Omental fat pad (tissue), 4 donors: ENCODE measurements around the gene EXD1. TPM values are rescaled to one million over a fixed set of nuclear protein-coding genes. Genes with fewer than 3 reads are reported as not detected.

Experiments
- ATAC-seq: fragments of 150-250 bp; one replicate; pipeline ENCODE4 v1.9.1; 2016; ENCODE audit warnings: mild to moderate bottlenecking, moderate library complexity; ENCODE audit not compliant: low FRiP score
- DNase-seq: peaks from one replicate; pipeline ENCODE4 v3.0.0-alpha.2; 2019; ENCODE audit warnings: low spot score
- total RNA-seq, 4 donors: library from RNA; depleted of rRNA; stranded (reverse); fragments of >200 nt; gene quantifications; one replicate each; pipeline ENCODE4 v1.1.0, GENCODE V29; 2016
- TF ChIP-seq, protein P1 (sequence below), 3 donors: fragments of 450-650 bp; IDR thresholded peaks; one replicate each; pipeline ENCODE4 v1.5.1; 2016 to 2017; ENCODE audit warnings: antibody characterized with exemption in 3 of 3, mild to moderate bottlenecking in 3 of 3, moderate library complexity in 2 of 3

EXD1 gene
- total RNA-seq, 4 donors from 2014 or later = not detected

DNA sequence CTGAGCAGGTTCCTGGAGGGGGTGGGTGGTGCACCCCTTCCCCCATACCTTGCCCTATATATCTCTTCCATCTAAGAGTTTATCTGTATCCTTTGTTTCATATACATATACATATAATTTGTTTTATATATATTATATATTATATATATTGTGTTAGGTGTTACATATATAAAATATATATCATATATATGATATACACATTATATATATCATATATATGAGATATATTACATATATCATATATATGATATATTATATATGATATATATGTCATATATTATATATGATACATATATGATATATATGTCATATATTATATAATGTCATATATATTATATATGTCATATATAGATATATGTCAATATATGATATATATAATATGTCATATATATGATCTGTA is 31.1 kb downstream of the EXD1 start:
- DNase-seq (no peak), ATAC-seq (no peak)
- TF ChIP-seq, protein P1, sequence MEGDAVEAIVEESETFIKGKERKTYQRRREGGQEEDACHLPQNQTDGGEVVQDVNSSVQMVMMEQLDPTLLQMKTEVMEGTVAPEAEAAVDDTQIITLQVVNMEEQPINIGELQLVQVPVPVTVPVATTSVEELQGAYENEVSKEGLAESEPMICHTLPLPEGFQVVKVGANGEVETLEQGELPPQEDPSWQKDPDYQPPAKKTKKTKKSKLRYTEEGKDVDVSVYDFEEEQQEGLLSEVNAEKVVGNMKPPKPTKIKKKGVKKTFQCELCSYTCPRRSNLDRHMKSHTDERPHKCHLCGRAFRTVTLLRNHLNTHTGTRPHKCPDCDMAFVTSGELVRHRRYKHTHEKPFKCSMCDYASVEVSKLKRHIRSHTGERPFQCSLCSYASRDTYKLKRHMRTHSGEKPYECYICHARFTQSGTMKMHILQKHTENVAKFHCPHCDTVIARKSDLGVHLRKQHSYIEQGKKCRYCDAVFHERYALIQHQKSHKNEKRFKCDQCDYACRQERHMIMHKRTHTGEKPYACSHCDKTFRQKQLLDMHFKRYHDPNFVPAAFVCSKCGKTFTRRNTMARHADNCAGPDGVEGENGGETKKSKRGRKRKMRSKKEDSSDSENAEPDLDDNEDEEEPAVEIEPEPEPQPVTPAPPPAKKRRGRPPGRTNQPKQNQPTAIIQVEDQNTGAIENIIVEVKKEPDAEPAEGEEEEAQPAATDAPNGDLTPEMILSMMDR (IDR thresholded peaks at IDR 0.05) = no peak

DNA sequence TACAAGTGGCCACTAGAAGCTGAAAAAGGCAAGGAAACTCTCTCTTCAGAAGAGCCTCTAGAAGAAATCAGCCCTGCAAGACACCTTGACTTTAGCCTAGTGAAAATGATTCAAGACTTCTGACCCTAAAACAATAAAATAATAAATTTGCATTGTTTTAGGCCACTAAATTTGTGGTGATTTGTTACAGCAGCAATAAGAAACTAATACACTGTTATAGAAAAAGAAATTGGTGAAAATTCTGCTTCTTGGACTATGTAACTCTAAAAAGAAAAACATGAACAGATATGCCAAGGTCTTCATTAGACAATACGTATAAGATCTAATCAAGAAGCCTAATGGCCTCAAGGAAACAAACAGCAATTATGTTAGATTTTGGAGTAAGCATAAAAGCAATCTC is 36.1 kb downstream of the EXD1 start:
- TF ChIP-seq, protein P1 (IDR thresholded peaks at IDR 0.05) = no peak
- DNase-seq (no peak), ATAC-seq (no peak)

DNA sequence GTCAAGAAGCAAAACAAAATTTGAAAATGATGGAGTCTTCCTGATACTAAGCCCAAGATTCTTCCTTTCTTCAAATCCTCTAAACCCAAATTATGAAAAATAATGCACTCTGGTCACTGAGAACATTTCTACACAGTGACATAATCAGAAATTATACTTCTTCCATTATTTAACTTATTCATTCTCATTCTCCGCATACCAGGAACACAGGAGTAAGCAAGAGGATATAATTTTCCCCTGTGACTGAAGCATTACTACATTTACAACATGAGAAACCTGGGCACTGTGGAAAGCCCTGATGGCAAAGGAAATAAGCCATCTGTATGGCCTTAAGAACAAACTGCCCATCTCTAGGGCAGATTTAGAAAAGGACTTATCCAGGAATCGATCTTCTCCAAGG is 47.0 kb downstream of the EXD1 start:
- DNase-seq = no peak
- TF ChIP-seq, protein P1 (IDR thresholded peaks at IDR 0.05) = no peak
- no peak for ATAC-seq

DNA sequence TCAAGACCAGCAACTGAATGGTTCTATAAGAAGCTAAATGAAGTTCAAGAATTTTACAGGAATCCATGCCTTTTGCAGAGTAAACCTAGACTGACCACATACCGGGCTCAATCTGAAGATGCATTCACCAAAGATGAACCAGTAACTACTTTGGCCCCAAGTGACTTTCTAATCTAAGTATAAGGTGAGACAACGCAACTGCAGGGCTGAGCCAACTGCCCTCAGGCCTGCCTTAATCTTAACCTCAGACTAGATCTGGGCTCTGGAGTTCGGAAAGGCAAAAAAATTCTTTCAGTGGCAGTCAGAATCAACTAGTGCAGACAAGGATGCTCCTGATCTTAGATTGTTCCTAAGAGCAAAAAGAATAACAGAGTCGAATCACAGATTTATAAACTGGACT is 48.3 kb downstream of the EXD1 start:
- DNase-seq (no peak), ATAC-seq (no peak)
- TF ChIP-seq, protein P1 (IDR thresholded peaks at IDR 0.05) = no peak

DNA sequence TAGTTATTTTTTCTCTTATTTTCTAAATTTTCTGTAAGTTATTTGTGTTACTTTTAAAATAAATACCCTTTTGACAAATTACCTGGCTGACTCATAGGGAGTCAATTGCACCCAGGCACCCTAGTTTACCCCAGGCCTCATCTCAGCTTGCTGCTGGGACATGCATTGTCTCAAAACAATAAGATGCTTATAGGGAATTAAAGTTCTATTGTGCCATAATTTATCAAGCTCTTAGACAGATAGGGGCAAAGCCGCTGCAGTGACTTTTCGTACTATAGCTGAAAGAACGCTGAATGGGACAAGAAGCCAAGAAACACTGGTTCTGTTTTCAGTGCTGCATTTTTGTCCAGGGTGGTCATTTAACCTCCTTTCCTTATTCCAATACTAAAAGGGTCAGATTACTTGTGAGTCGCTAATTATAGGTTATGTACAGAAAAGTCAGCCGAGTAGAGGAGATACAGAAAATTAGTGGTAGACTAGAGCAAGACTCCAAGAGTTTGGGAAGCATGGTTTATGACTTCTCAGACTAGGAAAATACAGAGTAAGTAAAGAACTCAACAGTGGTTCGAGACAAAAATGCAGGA is 50.3 kb downstream of the EXD1 start:
- ATAC-seq = no peak

DNA sequence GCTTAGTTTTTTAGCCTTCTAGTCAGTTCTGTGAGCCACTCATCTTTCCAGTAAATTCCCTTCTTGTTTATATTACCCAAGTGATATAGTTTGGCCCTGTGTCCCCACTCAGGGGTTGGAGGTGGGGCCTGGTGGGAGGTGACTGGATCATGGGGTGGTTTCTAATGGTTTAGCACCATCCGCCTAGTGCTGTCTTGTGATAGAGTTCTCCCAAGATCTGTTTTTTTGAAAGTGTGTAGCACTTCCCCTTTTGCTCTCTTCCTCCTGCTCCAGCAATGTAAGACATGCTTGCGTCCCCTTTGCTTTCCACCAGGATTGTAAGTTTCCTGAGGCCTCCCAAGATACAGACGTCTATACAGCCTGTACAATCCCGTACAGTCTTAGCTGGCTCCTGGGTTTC is 60.8 kb downstream of the EXD1 start:
- no peak for DNase-seq

More for the DNA sequence above, 50.3 kb downstream of the EXD1 start:
- DNase-seq = no peak
- TF ChIP-seq, protein P1 (IDR thresholded peaks at IDR 0.05) = no peak

DNA sequence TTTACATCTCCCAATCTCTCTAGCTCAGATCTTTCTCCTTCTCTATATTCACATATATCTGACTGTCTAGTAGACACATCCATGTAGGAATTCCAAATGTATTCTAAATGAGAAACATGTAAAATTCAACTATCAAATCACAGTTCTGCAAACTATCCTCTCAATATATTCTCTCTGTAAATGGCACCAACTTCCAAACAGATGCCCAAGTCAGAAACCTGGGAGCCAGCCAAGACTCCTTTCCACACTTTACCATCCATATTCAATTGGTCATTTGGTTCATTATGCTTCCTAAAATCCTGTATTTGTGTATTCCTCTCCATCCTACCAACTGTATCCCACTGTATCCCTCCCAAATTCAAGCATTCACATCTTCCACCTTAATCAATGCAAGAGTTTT is 61.5 kb downstream of the EXD1 start:
- no peak for ATAC-seq
- DNase-seq = no peak
- TF ChIP-seq, protein P1 (IDR thresholded peaks at IDR 0.05) = no peak

More for the DNA sequence above, 60.8 kb downstream of the EXD1 start:
- no peak for ATAC-seq
- TF ChIP-seq, protein P1 (IDR thresholded peaks at IDR 0.05) = no peak
